HG02678 (cell line): Measurements from ENCODE around the gene RHBDF2.

Experiments
- ATAC-seq: cut with Tn5 transposase; IDR thresholded peaks from one replicate; pipeline ENCODE4 v1.9.1; 2021; ENCODE audit warnings: mild to moderate bottlenecking, moderate library complexity; ENCODE audit not compliant: unreplicated experiment

Gene RHBDF2

GRCh38 chr17:76501018-76501826, at the start of gene RHBDF2:
TSS of gene RHBDF2 (minus strand) at chr17:76501423. CDS start at chr17:76481524, 19,899 bp downstream.
- ATAC-seq, result peak; percentile 76

DNA sequence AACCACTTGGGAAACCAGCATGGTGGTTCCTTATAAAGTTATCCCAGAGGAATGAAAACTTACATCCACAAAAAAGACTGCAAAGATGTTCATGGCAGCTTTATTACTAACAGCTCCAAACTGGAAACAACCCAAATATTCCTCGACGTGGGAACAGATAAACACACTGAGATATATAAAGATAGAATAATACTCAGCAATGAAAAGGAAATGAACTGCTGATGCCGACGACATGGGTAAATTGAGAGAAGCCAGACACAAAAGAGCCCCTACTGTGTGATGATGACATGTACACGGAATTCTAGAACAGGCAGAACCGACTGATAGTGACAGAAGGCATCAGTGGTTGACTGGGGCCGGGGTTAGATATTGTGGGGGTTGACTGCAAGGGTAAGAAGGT, 48.3 kb upstream of the RHBDF2 start:
- no peak for ATAC-seq

DNA sequence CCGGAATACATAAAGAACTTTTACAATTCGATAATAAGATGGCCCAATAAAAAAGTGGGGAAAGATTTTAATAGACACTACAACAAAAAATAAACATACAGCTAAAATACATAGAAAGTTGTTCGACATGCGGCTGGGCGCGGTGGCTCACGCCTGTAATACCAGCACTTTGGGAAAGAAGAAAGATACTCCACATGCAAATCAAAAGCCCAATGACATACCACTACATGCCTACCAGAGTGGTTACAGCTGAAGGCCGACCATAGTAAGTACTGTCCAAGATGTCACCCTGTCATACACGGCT, 47.9 kb upstream of the RHBDF2 start:
- no peak for ATAC-seq

GRCh38 chr17:76548378-76549214, 47.4 kb upstream of the RHBDF2 start:
- no peak for ATAC-seq

DNA sequence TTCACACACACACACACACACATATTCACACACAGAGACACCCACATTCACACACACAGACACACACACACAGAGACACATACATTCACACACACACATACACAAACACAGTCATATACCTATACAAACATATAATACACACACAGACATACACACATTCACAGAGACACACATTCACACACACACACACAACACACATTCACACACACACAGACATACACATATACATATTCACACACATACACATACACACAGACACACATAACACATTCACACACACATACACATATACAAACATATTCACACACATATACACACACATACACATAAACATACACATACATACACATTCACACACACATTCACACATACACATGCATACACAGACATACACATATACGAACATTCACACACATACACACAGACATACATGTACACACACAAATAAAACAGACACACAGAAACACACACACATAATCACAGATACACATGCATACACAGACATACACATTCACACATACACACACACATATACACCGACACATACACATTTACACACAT, 46.5 kb upstream of the RHBDF2 start:
- ATAC-seq, result no peak

GRCh38 chr17:76547183-76547641, 46.0 kb upstream of the RHBDF2 start:
- no peak for ATAC-seq

DNA sequence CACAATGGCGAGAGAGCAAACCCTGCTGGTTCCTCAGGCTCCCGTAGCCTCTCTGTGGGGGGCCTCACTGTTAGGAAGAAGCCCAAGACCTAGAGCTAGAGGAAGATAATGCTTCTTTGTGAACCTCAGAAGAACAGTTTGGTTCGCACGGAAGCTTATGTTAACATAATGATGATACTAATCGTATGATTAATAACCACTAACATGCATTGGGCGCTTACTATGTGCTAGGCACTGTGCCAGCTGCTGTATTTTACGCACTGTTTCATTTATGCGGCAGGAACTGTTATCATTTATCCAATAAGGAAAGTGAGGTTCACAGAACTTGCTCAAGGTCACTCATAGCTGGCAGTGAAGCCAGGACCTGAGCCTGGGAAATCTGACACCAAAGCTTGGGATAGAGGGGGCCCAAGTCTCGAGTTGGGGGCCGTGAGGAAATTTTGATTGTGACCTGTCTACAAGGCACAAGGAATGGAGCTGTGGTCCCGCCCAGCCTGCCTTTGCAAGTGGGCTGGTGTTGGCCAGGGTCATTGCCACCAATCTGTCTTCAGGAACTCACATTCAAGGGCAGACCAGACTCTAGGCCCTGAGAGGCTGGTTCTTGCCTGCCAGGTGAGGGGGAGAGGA, 45.4 kb upstream of the RHBDF2 start:
- no peak for ATAC-seq

- no peak for ATAC-seq
These were observed 44.8 kb upstream of the RHBDF2 start for GRCh38 chr17:76545918-76546555.

DNA sequence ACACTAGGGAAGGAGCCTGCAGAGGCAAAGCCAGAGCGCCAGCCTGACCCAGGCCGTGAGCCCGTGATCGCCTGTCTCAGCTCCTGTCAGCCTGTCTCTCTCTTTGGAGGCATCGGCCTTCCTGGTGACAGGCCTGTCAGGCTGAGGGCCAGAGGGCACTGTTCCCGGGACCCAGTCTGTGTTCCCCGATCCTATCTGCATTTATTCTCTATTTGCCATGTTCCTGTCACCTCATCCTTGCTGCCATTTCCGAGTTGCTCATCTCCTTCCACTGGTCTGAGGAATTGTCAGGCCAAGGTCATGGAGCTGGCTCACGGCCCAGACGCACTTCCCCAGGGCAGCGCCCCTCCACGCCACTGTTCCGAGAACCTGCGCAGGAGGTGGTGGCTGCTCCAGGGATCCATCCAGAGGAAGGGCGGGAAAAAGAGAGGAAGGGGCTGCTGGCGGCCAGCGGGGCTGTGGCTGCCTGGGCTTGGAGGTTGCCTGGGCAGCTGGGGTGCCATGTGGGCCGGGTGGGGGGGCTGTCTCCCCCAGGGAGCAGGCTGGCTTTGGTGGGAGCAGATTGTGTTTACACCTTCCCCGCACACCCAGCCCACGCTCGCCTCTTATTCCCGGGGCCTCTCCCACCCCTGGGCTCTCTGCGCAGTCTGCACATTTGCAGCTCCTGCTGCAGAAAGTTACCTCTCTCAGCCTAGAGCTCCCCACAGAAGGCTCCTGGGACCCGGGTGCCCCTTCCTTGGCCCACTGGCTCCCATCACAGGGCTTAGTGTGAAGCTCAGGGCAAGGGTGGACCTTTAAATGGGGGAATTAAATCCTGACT, 43.5 kb upstream of the RHBDF2 start:
- no peak for ATAC-seq

GRCh38 chr17:76543826-76544545, 42.8 kb upstream of the RHBDF2 start:
- no peak for ATAC-seq

GRCh38 chr17:76543482-76543825, 42.2 kb upstream of the RHBDF2 start:
- ATAC-seq, result no peak

DNA sequence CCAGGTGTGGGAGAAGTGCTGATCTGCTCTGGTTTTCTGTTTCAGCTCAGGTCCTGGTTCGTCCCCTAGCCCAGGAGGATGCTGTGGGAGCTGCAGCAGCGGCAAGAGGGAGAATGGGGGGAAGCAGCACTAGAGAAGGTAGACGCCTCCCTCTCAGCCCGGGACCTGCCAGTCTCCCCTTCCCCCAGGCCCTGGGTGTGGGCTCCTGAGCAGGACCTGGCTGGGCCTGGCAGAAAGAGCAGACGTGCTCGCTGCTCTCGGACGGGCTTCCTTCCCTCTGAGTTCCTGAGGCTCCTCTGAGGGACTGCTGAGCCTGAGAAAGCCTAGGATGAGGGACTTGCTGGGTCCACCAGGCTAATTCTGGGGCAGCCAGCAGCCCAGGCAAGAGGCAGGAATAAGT, 41.8 kb upstream of the RHBDF2 start:
- ATAC-seq, result no peak

- no peak for ATAC-seq
These were observed 41.3 kb upstream of the RHBDF2 start for GRCh38 chr17:76542566-76542971.

DNA sequence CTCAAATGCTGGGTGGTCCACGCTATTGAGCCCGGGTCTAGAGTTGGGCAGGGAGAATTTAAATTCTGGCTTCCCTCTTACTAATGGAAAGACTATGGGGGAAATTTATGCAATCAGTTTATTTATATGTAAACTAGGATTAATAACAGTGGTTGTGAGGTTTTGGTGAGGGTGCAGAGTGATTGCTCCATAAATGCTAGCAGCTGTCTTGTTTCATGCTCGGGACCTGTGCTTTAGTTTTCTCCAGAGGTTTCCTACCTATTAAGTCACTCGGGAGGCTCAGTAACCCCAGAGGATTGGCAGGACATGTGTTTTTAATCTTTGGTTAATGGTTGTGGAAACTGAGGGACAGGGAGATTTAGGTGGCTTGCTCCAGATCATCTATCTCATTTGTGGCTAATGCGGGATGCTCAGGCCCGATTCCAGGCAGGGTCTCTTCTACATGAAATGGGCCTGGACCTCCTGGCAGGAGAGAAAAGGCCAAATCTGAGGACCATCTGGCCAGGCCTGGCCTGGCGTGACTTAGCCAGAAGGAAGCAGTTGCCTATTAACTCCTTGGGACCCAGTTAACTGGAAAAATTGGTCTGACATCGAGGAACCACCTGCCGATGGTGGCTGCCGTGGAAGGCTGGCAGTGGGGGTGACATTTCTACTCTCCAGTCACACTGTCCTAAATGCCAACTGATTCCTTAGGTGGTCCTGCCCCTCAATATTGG, 40.7 kb upstream of the RHBDF2 start:
- ATAC-seq, result no peak

GRCh38 chr17:76540381-76541300, 39.4 kb upstream of the RHBDF2 start:
- ATAC-seq, result no peak

- no peak for ATAC-seq
These were observed 38.5 kb upstream of the RHBDF2 start, which contains the start of gene PRCD for GRCh38 chr17:76539631-76540271. TSS of gene PRCD (plus strand) at chr17:76540044. CDS start at chr17:76540142, 98 bp downstream.

GRCh38 chr17:76538941-76539570, 37.8 kb upstream of the RHBDF2 start:
- no peak for ATAC-seq
